Measurements from ENCODE around the gene PIMREG.

DNA sequence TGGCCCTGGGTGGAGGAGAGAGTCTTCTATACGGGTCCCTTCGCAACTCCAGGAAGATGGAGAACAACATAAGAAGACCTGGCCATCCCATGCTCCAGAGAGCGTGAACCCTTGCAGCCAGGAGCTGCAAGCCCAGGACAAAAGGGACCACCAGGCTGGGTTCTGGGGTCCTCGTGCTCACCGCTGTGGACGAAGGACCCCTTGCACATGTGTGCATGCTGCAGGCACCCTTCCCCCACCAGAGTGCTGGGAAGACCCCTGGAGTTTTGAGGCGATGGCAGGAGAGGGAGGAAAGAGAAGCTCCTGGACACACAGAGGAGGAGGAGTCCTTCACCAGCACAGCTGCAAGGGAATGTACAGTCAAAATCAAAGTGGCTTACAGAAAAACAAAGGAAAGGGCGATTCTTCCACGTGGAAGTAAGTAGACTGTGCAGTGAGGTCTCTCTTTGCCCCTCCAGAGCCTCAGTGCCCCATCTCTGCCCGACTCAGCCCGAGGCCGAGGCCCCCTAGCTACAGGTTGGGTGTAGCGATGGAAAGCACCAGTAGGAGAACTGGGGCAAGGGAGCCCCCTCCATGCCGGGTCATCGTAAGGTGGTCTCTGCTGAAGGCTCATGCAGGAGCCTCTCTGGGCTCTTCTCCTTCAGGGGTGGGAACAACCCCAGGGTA lies 51.3 kb downstream of the PIMREG start:
- TF ChIP-seq CTCF (conservative IDR thresholded peaks at IDR 0.05) (no peak), EZH2 (IDR thresholded peaks at IDR 0.05; ENCODE audit: low read depth) (no peak)
